NCI-H2107 treated with DMSO at 0.1 percent for 48 hours (cell line): ENCODE results near the gene KCNQ1OT1.

ENCODE experiments used
- DNase-seq: peaks from one replicate; lab custom pipeline; 2025; ENCODE audit not compliant: unreplicated experiment; lab: John Stamatoyannopoulos, UW

Gene KCNQ1OT1

GRCh38 chr11:2574043-2574552 is 125.7 kb downstream of the KCNQ1OT1 start:
- no peak for DNase-seq

DNA sequence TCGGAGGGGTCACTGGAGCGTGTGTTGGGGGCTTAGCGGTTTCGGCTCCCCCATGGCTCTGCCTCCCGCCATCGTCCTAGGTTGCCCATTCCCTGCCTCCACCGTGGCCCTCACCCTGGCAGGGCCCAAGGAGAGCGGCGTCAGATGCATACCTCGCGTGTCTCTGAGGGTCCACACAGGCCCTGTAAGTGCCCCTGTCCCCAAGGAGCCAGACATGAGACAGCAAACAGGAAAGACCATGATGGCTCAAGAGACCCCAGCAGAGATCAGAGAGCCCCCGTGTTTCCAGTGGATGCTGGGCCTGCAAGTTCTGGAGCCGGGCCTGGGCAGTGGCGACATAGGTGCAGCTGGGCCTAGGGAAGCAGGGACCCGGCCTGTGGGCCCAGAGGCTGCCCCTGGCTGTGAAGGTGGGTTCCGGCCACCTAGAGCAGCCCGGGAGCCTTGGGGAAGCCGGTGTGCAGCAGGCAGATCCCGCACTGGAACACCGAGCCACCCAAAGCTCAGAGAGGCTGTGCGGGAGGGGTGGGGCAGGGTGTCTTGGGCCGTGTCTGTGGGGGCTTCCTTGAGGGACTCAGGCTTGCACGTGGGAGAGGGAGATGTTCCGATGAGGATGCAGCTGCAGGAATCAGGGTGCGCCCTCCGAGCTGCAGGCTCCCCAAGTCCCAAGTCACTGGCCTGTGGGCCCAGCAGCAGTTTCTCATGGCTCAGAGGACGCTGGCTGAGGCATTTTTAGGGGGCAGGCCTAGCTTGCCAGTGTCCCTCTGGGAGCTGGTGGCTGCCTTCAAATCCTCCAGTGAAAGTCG is 126.4 kb downstream of the KCNQ1OT1 start:
- no peak for DNase-seq

DNA sequence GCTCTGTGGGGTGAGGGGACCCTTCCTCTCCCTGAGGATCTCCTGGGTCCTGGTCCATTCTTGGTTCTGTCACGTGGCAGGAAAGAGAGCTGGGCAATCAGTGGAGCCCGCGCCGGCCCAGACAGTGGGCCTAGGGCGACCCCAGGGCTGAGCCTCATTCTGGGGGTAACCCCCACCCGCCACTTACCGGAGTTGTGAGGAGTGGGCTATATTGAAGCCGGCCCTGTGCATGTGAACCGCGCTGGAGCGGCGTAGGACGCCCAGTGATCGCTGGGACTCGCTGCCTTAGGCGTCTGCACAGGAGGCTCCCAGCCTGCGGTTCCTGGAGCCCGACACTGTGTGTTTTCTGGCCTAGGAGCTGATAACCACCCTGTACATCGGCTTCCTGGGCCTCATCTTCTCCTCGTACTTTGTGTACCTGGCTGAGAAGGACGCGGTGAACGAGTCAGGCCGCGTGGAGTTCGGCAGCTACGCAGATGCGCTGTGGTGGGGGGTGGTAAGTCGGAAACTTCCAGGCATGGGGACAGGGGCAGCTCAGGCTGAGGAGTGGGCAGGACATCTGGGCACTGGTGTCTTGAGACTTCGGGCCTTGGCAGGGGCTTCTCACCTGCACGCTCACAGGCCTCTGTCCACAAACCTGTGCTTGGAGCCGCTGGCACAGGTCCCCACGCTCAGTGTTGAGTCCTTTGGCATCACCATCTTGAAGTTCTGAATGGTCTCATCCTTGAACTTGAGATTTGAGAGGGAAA is 127.1 kb downstream of the KCNQ1OT1 start:
- no peak for DNase-seq

DNA sequence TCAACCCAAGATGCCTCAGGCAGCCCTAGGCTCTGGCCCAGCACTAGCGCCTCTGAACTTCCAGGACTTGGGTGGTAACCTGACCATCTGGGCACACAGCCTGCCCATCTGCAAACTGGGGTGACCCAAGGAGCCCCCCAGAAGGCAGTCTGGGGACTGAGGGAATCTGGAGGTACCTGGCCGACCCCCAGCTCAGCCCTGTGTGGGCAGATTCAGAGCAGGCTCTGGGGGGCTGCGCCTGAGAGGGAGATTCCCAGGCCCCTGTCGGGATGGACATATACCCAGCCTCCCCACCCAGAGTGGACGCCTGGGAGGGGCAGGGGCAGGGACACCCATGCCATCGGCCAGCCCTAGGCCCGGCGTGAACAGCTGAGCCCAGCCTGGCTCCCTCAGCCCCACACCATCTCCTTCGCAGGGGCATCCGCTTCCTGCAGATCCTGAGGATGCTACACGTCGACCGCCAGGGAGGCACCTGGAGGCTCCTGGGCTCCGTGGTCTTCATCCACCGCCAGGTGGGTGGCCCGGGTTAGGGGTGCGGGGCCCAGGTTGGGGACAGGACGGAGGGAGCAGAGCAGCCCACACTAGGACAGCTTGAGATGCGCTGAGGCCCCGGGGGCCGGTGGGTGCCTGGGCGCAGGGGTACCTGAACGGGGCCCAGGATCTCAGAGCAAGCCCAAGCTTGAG is 128.1 kb downstream of the KCNQ1OT1 start:
- no peak for DNase-seq

GRCh38 chr11:2570841-2571597 is 128.8 kb downstream of the KCNQ1OT1 start:
- no peak for DNase-seq

DNA sequence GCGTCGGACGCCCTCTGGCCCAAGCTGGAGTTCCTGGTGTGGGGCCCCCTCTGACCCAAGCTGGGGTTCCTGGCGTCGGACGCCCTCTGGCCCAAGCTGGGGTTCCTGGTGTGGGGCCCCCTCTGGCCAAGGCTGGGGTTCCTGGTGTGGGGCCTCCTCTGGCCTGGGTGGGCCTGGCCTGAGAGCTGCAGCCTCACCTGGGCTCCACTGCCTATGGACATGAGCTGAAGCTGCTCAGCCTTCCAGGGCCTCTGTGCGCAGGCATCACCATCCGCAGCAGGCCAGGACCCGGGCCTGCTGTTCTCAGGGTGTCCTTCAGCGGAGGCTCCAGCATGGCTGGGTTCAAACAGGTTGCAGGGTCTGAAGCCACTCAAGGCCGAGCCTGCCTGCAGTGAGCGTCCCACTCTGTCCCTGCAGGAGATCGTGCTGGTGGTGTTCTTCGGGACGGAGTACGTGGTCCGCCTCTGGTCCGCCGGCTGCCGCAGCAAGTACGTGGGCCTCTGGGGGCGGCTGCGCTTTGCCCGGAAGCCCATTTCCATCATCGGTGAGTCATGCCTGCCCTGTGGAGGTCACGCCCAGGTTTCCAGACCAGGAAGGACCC is 129.5 kb downstream of the KCNQ1OT1 start:
- DNase-seq, result no peak

DNA sequence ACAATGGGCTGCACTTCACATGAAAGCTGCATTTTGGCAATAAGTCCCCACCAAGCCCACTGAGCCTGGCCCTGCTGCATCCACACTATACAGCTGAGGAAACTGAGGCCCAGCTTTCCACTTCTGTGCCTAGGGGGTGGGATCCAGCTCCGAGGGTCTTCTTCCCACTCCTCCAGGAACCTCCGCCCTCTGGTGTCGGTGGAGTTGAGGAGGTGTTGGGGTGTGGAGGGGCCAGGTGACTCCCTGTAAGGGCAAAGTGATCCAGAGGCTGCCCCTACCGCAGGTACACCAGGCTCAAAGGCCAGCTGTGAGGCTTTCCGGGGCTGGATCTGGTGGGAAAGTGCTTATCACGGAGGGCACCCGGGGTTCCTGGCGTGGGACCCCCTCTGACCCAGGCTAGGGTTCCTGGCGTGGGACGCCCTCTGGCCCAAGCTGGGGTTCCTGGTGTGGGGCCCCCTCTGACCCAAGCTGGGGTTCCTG is 130.0 kb downstream of the KCNQ1OT1 start:
- DNase-seq, result no peak

GRCh38 chr11:2569321-2569721 is 130.5 kb downstream of the KCNQ1OT1 start:
- no peak for DNase-seq

GRCh38 chr11:2567026-2567671 is 132.6 kb downstream of the KCNQ1OT1 start:
- no peak for DNase-seq

- no peak for DNase-seq
These were observed 133.4 kb downstream of the KCNQ1OT1 start for GRCh38 chr11:2566223-2567025.

DNA sequence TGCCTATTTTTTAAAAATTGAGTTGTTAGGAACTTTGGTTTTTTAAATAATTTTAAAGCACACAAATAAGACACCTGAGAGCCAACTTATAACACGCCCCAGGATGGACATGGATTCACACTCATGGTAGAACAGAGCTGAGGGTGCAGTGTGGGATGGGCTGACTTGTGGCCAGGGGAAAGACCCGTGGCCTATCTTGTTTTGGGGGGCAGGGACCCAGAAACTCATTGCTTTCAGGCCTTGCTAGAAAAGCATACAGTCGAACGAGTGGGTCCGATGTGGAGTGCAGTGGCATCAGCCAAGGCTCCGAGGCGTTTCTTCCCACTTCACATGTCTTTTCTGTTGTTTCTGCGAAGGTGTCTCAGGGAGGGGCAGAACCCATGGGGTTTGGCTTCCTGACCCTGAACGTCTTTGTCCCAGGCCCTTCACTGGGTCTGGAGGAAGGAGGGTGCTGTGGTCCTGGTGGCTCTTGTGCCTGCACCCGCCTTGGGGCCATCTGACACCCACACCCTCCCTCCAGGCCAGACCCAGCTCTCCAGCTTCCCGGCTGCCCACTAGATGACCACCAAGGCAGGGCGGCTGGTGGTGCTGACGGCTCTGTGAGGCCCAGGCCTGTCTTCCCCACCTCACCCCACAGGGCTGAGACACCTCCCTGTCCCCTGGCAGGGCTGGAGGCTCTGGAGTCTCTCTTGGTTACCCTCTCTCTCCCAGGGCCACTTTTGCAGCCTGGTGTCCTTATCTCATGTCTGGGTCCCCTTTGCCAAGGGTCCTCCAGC is 134.2 kb downstream of the KCNQ1OT1 start:
- DNase-seq, result no peak

DNA sequence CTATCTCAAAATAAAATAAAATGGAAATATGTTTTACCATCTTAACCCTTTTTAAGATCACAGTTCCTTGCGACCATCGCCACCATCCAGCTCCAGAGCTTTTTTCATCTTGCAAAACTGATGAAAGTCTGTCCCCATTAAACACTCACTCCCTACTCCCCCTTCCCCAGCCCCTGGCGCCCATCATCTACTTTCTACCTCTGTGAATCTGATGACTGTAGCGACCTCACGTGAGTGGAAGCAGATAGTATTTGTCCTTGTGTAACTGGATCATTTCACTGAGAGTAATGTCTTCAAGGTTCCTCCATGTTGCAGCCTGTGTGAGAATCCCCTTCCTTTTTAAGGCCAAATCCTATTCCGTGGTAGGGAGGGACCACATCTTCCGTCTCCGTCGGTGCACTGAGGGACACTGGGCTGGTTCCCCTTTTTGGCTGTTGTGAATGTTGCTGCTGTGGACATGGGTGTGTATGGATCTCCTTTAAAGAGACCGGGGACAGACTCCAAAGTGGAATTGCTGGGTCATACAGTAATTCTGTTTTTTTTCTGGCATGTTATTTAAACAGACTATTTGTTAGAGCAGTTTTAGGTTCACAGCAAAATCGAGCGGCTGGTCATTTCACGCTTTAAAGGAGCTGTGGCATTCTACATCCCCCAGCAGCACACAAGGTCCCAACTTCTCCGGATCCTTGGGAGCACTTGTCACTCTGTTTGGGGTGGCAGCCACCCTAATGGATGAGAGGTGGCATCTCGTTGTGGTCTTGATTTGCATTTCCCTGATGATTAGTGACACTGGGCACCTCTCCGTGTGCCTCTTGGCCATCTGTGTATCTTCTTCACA is 135.0 kb downstream of the KCNQ1OT1 start:
- no peak for DNase-seq

DNA sequence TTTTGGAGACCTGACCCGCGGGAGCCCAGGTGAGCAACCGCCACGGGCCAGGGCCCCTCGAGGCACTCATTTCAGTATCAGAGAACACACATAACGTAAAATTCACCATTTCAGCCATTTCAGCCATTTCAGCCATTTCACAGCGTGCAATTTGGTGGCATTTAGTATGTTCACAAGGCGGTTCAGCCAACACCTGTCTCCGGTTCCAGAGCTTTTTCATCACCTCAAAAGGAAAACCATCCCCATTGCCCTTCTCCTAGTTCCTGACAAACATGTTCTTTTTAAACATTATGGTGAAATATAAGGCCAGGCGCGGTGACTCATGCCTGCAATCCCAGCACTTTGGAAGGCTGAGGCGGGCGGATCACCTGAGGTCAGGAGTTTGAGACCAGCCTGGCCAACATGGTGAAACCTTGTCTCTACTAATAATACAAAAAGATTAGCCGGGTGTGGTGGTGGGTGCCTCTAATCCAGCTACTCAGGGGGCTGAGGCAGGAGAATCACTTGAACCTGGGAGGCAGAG is 135.7 kb downstream of the KCNQ1OT1 start:
- no peak for DNase-seq

DNA sequence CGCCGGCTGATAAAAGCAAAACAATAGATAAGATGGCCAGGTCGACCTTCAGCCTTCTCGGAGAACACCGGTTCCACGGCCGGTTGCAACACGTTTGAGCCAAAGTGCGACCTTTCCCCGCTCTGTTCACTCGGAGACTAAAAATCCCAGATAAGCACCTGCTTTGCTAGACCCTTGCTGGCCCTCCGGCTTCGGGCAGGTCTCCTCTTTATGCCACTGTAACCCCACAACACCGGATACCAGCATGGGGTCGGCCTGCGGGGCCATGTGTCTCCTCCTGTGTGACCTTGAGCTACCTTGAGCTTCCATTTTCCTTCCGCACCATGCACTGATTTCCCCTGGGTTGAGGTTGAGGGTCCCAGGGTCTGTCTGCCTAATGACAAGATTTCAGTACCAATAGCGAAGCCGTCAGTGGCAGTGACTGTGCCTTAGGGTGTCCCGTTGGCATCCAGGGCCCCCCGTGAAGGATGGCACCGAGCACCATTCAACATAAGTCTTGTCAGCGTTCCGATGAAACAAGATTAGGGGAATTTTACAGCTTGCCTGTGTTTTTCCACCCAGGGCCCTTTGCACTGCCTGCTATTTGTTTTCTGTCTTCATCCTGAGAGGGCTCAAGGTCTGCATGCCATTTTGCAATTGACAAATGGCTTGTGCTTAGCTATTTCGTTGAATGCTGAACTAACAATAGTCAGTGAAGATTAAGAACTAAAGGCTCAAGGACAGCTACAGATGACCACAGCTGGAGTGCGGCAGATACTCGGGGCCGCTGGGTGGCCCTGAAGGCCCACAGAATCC is 136.4 kb downstream of the KCNQ1OT1 start:
- no peak for DNase-seq

DNA sequence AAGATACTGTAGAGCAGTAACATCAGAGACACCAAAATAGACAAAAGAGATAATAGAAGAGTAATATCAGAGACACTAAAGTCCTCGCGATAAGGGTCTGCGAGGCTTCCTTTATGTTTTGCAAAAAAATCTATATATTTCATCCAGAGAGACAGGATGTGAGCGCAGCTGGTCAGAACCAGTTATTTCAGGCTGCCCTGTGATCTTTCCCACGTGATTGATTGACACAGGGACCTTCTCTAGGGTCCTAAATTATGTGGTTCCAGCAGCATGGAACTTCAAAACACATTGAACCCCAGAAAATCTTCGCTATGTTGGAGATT is 136.9 kb downstream of the KCNQ1OT1 start:
- DNase-seq, result no peak
